ENCODE results near the gene FOXP1. TPM values are rescaled to one million over a fixed set of nuclear protein-coding genes. Genes with fewer than 3 reads are reported as not detected.

Gene FOXP1
- polyA plus RNA-seq, 1 donor from 2014 or later = 5.6 TPM

DNA sequence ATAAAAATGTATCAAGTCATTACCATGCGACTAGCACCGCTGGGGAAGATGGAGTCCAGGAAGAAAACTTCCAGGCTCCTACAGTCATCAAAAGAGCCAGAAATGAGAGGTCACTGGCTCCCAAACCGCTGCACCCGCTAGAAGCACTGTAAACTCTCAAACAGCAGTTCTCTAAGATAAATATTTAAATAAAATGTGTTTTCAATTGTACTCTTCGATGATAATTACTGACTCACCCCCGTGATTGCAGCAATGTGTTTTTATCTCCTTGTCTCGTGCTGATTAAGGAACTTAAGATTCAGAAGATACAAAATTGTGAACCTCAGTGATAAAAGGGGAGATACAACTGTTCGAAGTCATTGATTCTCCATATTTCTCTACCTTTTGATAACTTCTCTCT is 45.8 kb upstream of the FOXP1 start:
- Histone ChIP-seq H3K9me3 (ENCODE audit: low read length) (no peaks in the 10 kb centered on the region), H3K36me3 (ENCODE audit: insufficient read depth, low read length) (no peaks in the 10 kb centered on the region), H3K27ac (ENCODE audit: low read length) (no peak overlapping the region), H2AFZ (ENCODE audit: low read depth, low read length) (no peak overlapping the region), H3K4me3 (ENCODE audit: low read length) (no peak overlapping the region), H4K20me1 (ENCODE audit: insufficient read depth) (no peaks in the 10 kb centered on the region), H3K9ac (ENCODE audit: low read length) (no peak overlapping the region), H3K9me2 (ENCODE audit: insufficient read depth, low read length) (no peaks in the 10 kb centered on the region), H3F3A (ENCODE audit: insufficient read depth, low read length, poor library complexity, severe bottlenecking) (no peaks in the 10 kb centered on the region), H3K79me2 (replicated peaks; ENCODE audit: insufficient read depth, low read length) (no peaks in the 10 kb centered on the region), H3K4me2 (ENCODE audit: low read length) (no peak overlapping the region), H3K27me3 (ENCODE audit: insufficient read depth, low read depth, low read length) (no peaks in the 10 kb centered on the region)
- TF ChIP-seq, protein P1, sequence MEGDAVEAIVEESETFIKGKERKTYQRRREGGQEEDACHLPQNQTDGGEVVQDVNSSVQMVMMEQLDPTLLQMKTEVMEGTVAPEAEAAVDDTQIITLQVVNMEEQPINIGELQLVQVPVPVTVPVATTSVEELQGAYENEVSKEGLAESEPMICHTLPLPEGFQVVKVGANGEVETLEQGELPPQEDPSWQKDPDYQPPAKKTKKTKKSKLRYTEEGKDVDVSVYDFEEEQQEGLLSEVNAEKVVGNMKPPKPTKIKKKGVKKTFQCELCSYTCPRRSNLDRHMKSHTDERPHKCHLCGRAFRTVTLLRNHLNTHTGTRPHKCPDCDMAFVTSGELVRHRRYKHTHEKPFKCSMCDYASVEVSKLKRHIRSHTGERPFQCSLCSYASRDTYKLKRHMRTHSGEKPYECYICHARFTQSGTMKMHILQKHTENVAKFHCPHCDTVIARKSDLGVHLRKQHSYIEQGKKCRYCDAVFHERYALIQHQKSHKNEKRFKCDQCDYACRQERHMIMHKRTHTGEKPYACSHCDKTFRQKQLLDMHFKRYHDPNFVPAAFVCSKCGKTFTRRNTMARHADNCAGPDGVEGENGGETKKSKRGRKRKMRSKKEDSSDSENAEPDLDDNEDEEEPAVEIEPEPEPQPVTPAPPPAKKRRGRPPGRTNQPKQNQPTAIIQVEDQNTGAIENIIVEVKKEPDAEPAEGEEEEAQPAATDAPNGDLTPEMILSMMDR (IDR thresholded peaks at IDR 0.05; ENCODE audit: poor library complexity, severe bottlenecking) = no peak
- TF ChIP-seq RAD21 (conservative IDR thresholded peaks at IDR 0.05) = no peak

DNA sequence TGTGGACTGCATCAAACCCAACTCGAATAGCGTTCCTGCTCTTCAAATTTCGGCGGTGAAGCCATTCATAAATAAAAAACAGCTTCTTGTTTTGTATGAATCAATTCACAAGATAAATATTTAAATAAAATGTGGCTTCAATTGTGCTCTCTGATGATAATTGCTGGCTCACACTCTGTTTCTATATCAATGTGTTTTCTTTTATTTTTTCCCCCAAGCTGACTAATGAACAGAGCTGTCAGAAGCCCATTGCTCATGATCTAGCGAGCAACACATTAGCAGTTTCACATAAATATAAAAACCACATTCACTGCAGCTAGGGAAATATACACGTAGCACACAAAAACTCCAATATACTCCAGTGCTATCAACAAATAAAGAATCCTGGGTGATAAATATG is 45.0 kb upstream of the FOXP1 start:
- no peaks in the 10 kb centered on the region for H3K79me2 ChIP-seq (replicated peaks; ENCODE audit: insufficient read depth, low read length)
- no peaks in the 10 kb centered on the region for H3F3A ChIP-seq (ENCODE audit: insufficient read depth, low read length, poor library complexity, severe bottlenecking)
- no peak overlapping the region for H3K27ac ChIP-seq (ENCODE audit: low read length)
- no peaks in the 10 kb centered on the region for H4K20me1 ChIP-seq (ENCODE audit: insufficient read depth)
- H3K4me2 ChIP-seq (ENCODE audit: low read length) = no peak overlapping the region
- H3K36me3 ChIP-seq (ENCODE audit: insufficient read depth, low read length) = no peaks in the 10 kb centered on the region
- no peak for TF ChIP-seq TAF1 (IDR thresholded peaks at IDR 0.05; ENCODE audit: low read depth)
- TF ChIP-seq, protein P1 (IDR thresholded peaks at IDR 0.05; ENCODE audit: poor library complexity, severe bottlenecking) = no peak
- TF ChIP-seq EP300 (conservative IDR thresholded peaks at IDR 0.05; ENCODE audit: poor library complexity, severe bottlenecking) = no peak
- no peak for TF ChIP-seq SMC3 (conservative IDR thresholded peaks at IDR 0.05; ENCODE audit: poor library complexity)
- TF ChIP-seq, protein P2, sequence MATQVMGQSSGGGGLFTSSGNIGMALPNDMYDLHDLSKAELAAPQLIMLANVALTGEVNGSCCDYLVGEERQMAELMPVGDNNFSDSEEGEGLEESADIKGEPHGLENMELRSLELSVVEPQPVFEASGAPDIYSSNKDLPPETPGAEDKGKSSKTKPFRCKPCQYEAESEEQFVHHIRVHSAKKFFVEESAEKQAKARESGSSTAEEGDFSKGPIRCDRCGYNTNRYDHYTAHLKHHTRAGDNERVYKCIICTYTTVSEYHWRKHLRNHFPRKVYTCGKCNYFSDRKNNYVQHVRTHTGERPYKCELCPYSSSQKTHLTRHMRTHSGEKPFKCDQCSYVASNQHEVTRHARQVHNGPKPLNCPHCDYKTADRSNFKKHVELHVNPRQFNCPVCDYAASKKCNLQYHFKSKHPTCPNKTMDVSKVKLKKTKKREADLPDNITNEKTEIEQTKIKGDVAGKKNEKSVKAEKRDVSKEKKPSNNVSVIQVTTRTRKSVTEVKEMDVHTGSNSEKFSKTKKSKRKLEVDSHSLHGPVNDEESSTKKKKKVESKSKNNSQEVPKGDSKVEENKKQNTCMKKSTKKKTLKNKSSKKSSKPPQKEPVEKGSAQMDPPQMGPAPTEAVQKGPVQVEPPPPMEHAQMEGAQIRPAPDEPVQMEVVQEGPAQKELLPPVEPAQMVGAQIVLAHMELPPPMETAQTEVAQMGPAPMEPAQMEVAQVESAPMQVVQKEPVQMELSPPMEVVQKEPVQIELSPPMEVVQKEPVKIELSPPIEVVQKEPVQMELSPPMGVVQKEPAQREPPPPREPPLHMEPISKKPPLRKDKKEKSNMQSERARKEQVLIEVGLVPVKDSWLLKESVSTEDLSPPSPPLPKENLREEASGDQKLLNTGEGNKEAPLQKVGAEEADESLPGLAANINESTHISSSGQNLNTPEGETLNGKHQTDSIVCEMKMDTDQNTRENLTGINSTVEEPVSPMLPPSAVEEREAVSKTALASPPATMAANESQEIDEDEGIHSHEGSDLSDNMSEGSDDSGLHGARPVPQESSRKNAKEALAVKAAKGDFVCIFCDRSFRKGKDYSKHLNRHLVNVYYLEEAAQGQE (IDR thresholded peaks at IDR 0.05; ENCODE audit: borderline replicate concordance) = no peak
- TF ChIP-seq RAD21 (conservative IDR thresholded peaks at IDR 0.05) = no peak
- no peak for TF ChIP-seq MXI1 (conservative IDR thresholded peaks at IDR 0.05; ENCODE audit: poor library complexity, severe bottlenecking)
- no peak for TF ChIP-seq POLR2AphosphoS5 (IDR thresholded peaks at IDR 0.05)
- TF ChIP-seq EZH2 (IDR thresholded peaks at IDR 0.05; ENCODE audit: borderline replicate concordance, insufficient read depth, low read length, poor library complexity, severe bottlenecking) = no peak
- H3K9me2 ChIP-seq (ENCODE audit: insufficient read depth, low read length) = no peaks in the 10 kb centered on the region
- H3K27me3 ChIP-seq (ENCODE audit: insufficient read depth, low read depth, low read length) = no peaks in the 10 kb centered on the region
- H2AFZ ChIP-seq (ENCODE audit: low read depth, low read length) = no peak overlapping the region
- H3K9me3 ChIP-seq (ENCODE audit: low read length) = no peaks in the 10 kb centered on the region
- H3K4me3 ChIP-seq (ENCODE audit: low read length) = no peak overlapping the region
- no peak overlapping the region for H3K9ac ChIP-seq (ENCODE audit: low read length)
